PC-3 (cell line): Measurements from ENCODE around the gene KCNA2. TPM values are rescaled to one million over a fixed set of nuclear protein-coding genes. Genes with fewer than 3 reads are reported as not detected.

Source experiments
- ATAC-seq: fragments of 200-7000 bp; cut with Tn5 transposase; 2 replicates; pipeline ENCODE4 v1.9.1; 2020; ENCODE audit warnings: mild to moderate bottlenecking, moderate library complexity
- BruUV-seq: library from RNA; stranded (reverse); fragments of 400-500 nt; replicated peaks from 2 replicates; lab custom pipeline; 2021; lab: Mats Ljungman, UMichigan
- CTCF ChIA-PET: fragments of 300-600 bp; sonication (Branson Sonifier 250); formaldehyde crosslinking; loops from one replicate; lab custom pipeline; 2022; ENCODE audit warnings: antibody characterized with exemption; lab: Charles Lee
- POLR2A ChIA-PET: fragments of 300-600 bp; sonication (Branson Sonifier 250); formaldehyde crosslinking; loops from one replicate; lab custom pipeline; 2022; ENCODE audit warnings: antibody characterized with exemption; ENCODE audit not compliant: unreplicated experiment; lab: Charles Lee
- DNase-seq: peaks from one replicate; pipeline ENCODE4 v3.0.0-alpha.2; 2015
- H2AFZ ChIP-seq: fragments of 300-600 bp; sonication (generic); 2 replicates; pipeline ENCODE4 v1.6.0; 2016; ENCODE audit warnings: antibody characterized with exemption, low read length
- H3F3A ChIP-seq: fragments of 300-600 bp; sonication (generic); one replicate; pipeline ENCODE4 v1.6.0; 2017; ENCODE audit warnings: antibody characterized with exemption, low read length, control low read depth, mild to moderate bottlenecking; ENCODE audit not compliant: unreplicated experiment
- H3K27ac ChIP-seq: fragments of 300-600 bp; sonication (generic); 2 replicates; pipeline ENCODE4 v1.5.1; 2016; ENCODE audit warnings: mild to moderate bottlenecking, low read length
- H3K27me3 ChIP-seq: fragments of 300-600 bp; sonication (generic); 2 replicates; pipeline ENCODE4 v1.6.1; 2016; ENCODE audit warnings: low read length, mixed read lengths
- H3K36me3 ChIP-seq: fragments of 300-600 bp; sonication (generic); 2 replicates; pipeline ENCODE4 v1.6.1; 2016; ENCODE audit warnings: low read depth, mixed run types, low read length, mixed read lengths
- H3K4me1 ChIP-seq: fragments of 300-600 bp; sonication (generic); 2 replicates; pipeline ENCODE4 v1.5.1; 2016; ENCODE audit warnings: low read length; ENCODE audit not compliant: insufficient read depth
- H3K4me2 ChIP-seq: fragments of 300-600 bp; sonication (generic); 2 replicates; pipeline ENCODE4 v1.6.0; 2016; ENCODE audit warnings: low read length
- H3K4me3 ChIP-seq: fragments of 300-600 bp; sonication (generic); 2 replicates; pipeline ENCODE4 v1.5.1; 2016; ENCODE audit warnings: mild to moderate bottlenecking, low read length, mixed read lengths
- H3K79me2 ChIP-seq: fragments of 300-600 bp; sonication (generic); 2 replicates; pipeline ENCODE4 v1.6.1; 2017; ENCODE audit warnings: low read length, mixed read lengths
- H3K9ac ChIP-seq: fragments of 300-600 bp; sonication (generic); 2 replicates; pipeline ENCODE4 v1.6.0; 2016; ENCODE audit warnings: mild to moderate bottlenecking, low read length
- H3K9me2 ChIP-seq: fragments of 300-600 bp; sonication (generic); replicated peaks from 2 replicates; pipeline ENCODE4 v1.6.1; 2016; ENCODE audit warnings: mixed run types, low read length, mixed read lengths
- H3K9me3 ChIP-seq: fragments of 300-600 bp; sonication (generic); 2 replicates; pipeline ENCODE4 v1.6.1; 2016; ENCODE audit warnings: low read length, mixed read lengths
- H4K20me1 ChIP-seq: fragments of 300-600 bp; sonication (generic); 2 replicates; pipeline ENCODE4 v1.6.1; 2016; ENCODE audit warnings: low read length, mixed read lengths
- CTCF ChIP-seq: fragments of 300-600 bp; sonication (generic); conservative IDR thresholded peaks from 2 replicates; pipeline ENCODE4 v1.5.1; 2017; ENCODE audit warnings: antibody characterized with exemption, low read depth, mild to moderate bottlenecking, low read length
- EZH2 ChIP-seq: fragments of 300-600 bp; sonication (generic); IDR thresholded peaks from one replicate; pipeline ENCODE4 v1.6.1; 2017; ENCODE audit warnings: antibody characterized with exemption, mild to moderate bottlenecking, low read length; ENCODE audit not compliant: unreplicated experiment
- EZH2phosphoT487 ChIP-seq: fragments of 300-600 bp; sonication (generic); IDR thresholded peaks from 2 replicates; pipeline ENCODE4 v1.6.1; 2018; ENCODE audit warnings: mild to moderate bottlenecking, antibody characterized with exemption, low read length, borderline replicate concordance
- intact Hi-C: fragments of 100-400 bp; cut with micrococcal nuclease; formaldehyde crosslinking; loops from 2 replicates; pipeline ENCODE4 v1.9.0; 2023
- total RNA-seq: library from RNA; depleted of rRNA; stranded (reverse); fragments of >200 nt; gene quantifications from 2 replicates; pipeline ENCODE4 v1.2.3, GENCODE V29; 2014

KCNA2 gene
- total RNA-seq, 1 experiment from 2014 or later: not detected

DNA sequence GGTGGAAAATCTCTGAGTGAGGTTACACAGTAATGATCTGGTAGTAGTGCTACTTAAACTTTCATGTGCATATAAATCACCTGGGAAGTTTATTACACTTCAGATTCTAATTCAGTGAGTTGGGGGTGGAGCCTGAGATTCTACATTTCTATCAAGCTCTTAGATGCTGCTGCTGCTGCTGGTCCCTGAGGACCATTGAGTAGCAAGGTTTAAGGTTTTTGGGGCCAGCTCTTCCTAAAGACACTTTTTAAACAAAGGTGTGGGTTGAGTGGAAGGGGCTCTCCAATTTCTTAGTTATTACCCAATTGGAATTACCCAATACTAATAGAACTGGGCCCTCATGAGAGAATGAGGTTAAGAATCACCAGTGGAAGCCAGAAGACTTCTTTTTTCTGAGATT is 39.1 kb upstream of the KCNA2 start:
- H3K9me2 ChIP-seq: no peaks in the 10 kb centered on the region
- intact Hi-C loops: no loop called here
- H3K27me3 ChIP-seq: peaks cover 26% of the 10 kb centered on the region
- no peaks in the 10 kb centered on the region for H3F3A ChIP-seq
- TF ChIP-seq EZH2phosphoT487 (no peak), EZH2 (no peak), CTCF (no peak)
- H3K4me1 ChIP-seq: peaks cover 3% of the 10 kb centered on the region; the same call in 1 of the 2 replicates
- H3K36me3 ChIP-seq: no peaks in the 10 kb centered on the region
- no peaks in the 10 kb centered on the region for H4K20me1 ChIP-seq
- no peak overlapping the region for H3K4me2 ChIP-seq
- no TSS peak for BruUV-seq
- no peak overlapping the region for H3K27ac ChIP-seq
- no peak overlapping the region for H2AFZ ChIP-seq
- no peak for DNase-seq
- H3K9ac ChIP-seq: no peak overlapping the region
- no peak overlapping the region for H3K4me3 ChIP-seq
- POLR2A ChIA-PET: no interaction called here
- ATAC-seq: no peak
- CTCF ChIA-PET: no interaction called here
- no peaks in the 10 kb centered on the region for H3K79me2 ChIP-seq
- no peaks in the 10 kb centered on the region for H3K9me3 ChIP-seq

GRCh38 chr1:110643879-110644472 is 37.8 kb upstream of the KCNA2 start:
- no peak overlapping the region for H3K27ac ChIP-seq
- POLR2A ChIA-PET: no interaction called here
- H3K4me1 ChIP-seq: peaks cover 3% of the 10 kb centered on the region; the same call in 1 of the 2 replicates
- TF ChIP-seq CTCF: no peak
- TF ChIP-seq EZH2: no peak
- no peak for TF ChIP-seq EZH2phosphoT487
- no peak overlapping the region for H3K4me3 ChIP-seq
- H3K79me2 ChIP-seq: no peaks in the 10 kb centered on the region
- no peak for ATAC-seq
- H4K20me1 ChIP-seq: no peaks in the 10 kb centered on the region
- H2AFZ ChIP-seq: no peak overlapping the region
- H3F3A ChIP-seq: no peaks in the 10 kb centered on the region
- intact Hi-C loops: no loop called here
- H3K27me3 ChIP-seq: peaks cover 17% of the 10 kb centered on the region
- no peaks in the 10 kb centered on the region for H3K36me3 ChIP-seq
- CTCF ChIA-PET: no interaction called here
- H3K4me2 ChIP-seq: no peak overlapping the region
- H3K9ac ChIP-seq: no peak overlapping the region
- BruUV-seq: no TSS peak
- no peaks in the 10 kb centered on the region for H3K9me2 ChIP-seq
- no peaks in the 10 kb centered on the region for H3K9me3 ChIP-seq
- no peak for DNase-seq

DNA sequence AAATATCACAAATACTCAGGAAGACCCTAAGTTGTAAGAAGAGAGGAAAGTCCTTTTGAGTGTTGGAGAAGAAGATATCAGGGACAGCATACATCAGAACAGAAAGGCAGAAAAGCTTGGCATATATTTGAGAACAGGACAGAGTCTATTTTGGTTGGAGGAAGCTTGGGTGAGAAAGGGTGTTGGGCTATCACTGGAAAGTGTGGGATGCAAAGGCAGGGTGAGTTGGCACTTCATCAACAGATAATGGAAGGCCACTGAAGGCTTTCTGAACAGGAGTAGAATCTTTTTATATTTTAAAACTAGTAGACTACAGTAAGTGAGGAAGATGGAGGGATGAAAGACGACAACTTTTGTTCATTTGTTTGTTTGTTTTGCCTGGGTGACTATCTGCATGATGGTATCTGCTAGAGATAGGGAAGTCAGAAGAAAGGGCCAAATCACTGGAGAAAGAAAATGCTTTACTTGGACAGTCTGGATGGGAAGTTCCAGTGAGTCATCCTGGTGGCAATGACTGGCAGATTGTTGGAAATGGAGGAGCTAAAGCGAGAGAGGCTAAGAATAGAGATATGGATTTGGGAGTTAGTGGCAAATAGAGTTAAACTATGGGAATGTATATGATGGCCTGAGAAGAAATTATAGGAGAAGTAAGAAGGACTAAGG is 33.7 kb upstream of the KCNA2 start:
- Histone ChIP-seq H3K79me2 (no peaks in the 10 kb centered on the region), H3K9me2 (no peaks in the 10 kb centered on the region), H3K27ac (no peak overlapping the region), H2AFZ (no peak overlapping the region), H4K20me1 (no peaks in the 10 kb centered on the region), H3K9ac (no peak overlapping the region), H3K4me2 (no peak overlapping the region), H3K36me3 (no peaks in the 10 kb centered on the region), H3K27me3 (peaks cover 24% of the 10 kb centered on the region), H3K9me3 (no peaks in the 10 kb centered on the region), H3K4me3 (no peak overlapping the region), H3F3A (no peaks in the 10 kb centered on the region), H3K4me1 (no peaks in the 10 kb centered on the region)
- intact Hi-C loops: no loop called here
- POLR2A ChIA-PET: no interaction called here
- TF ChIP-seq CTCF: no peak
- TF ChIP-seq EZH2phosphoT487: no peak
- no peak for TF ChIP-seq EZH2
- CTCF ChIA-PET: no interaction called here
- no TSS peak for BruUV-seq
- DNase-seq (peak; percentile 7), ATAC-seq (no peak)
